Stimulated activated CD4-positive, alpha-beta T cell treated with anti-CD3 and anti-CD28 coated beads, Interleukin-4, amount 100 ng/mL, for 24 hours (primary cell): ENCODE results near the gene TRAPPC14.

Experiments
- DNase-seq: peaks from one replicate; pipeline ENCODE4 v3.0.0-alpha.2; 2020

The TRAPPC14 gene

DNA sequence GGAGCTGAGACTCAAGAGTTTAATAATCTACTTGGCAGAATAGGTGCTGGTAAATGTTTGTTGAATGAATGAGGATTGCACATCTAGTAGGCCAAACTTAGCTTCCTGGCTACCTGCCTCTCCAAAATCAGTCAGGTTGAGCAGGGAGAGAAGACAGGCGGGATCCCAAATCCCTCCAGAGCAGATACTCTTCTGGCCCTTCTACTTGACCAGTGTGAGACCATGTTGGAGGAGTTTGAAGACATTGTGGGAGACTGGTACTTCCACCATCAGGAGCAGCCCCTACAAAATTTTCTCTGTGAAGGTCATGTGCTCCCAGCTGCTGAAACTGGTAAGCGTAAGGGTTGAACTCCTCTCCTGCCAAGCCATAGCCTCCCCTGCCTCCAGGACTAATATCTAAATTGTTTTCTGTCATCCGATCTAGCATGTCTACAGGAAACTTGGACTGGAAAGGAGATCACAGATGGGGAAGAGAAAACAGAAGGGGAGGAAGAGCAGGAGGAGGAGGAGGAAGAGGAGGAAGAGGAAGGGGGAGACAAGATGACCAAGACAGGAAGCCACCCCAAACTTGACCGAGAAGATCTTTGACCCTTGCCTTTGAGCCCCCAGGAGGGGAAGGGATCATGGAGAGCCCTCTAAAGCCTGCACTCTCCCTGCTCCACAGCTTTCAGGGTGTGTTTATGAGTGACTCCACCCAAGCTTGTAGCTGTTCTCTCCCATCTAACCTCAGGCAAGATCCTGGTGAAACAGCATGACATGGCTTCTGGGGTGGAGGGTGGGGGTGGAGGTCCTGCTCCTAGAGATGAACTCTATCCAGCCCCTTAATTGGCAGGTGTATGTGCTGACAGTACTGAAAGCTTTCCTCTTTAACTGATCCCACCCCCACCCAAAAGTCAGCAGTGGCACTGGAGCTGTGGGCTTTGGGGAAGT, 34.0 kb downstream of the TRAPPC14 start:
- DNase-seq = no peak

DNA sequence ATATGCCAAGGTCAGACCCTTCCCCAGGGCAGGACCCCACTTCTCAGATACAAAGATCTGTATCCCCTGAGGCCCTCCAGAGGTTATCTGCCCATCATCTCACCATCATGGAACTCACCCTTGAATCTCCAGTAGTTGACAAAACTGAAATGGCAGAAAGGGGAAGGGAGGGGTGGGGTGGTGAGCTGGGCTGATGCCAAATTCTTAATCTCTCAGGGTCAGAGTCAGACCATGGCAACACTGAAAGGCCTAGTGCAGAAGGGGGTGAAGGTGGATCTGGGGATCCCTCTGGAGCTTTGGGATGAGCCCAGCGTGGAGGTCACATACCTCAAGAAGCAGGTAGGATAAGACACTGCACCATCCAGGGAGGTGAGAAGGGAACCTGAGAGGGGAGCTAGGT, 36.0 kb downstream of the TRAPPC14 start:
- no peak for DNase-seq

DNA sequence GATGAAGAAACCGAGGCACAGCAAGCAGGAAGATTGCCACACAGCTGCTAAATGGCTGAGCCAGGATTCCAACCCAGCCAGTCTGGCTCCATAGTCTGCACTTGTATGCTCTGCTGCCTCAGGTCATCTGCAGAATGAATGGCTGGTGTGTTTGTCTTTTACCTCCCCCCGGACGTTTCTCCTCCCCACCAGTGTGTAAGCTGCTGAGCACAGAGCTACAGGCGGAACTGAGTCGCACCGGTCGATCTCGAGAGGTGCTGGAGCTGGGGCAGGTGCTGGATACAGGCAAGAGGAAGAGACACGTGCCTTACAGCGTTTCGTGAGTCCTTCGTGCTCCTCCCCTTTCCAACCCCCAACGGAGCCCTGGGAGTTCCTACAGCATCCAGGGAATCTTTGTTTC, 36.5 kb downstream of the TRAPPC14 start:
- no peak for DNase-seq

DNA sequence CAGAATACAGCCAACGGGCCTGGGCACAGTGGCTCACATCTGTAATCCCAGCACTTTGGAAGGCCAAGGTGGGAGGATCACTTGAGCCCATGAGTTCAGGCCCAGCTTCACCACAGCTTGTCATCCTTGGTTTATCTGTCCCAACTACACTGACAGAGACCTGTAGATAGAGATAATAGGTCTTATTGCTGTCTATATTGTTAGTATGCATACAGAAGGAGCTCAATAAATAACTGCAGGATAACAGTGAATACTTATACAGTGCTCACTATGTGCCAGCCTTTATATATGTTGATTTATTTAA, 37.8 kb downstream of the TRAPPC14 start:
- DNase-seq = no peak

DNA sequence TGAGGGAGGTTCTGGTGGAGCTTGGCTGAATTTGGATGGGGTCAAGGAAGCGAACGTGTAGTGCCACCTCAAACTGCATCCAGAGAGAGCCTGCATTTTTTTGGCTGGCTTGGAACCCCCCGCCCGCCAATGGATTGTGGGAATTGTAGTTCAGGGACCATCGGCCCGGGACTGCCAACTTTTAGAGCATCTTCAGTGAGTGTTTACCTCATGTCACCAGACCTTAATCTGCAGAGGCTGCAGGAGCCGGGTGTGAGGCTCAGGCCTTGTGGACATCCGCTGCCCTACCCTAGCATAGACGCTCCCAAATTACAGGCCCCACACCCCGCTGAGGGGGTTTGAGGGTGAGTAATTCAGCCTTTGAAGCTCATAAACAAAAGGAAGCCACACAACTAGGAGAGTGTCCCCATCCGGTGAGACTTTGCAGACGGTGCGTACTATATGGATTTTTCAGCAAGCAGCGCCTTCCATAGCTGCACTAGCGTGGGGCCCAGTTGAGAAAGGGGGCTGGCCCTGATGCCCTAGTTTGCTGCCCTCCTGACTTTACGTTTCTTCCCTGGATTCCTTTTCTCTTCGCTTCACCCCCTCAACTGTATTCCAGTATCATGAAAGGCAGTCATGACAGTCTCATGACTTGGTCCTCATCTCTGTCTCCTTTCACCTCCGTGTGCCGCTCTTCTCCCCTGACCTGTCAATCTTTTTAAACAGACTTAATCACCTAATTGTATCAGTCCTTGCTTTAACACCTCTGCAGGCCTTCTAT, 38.4 kb downstream of the TRAPPC14 start:
- peak; percentile 75 for DNase-seq

DNA sequence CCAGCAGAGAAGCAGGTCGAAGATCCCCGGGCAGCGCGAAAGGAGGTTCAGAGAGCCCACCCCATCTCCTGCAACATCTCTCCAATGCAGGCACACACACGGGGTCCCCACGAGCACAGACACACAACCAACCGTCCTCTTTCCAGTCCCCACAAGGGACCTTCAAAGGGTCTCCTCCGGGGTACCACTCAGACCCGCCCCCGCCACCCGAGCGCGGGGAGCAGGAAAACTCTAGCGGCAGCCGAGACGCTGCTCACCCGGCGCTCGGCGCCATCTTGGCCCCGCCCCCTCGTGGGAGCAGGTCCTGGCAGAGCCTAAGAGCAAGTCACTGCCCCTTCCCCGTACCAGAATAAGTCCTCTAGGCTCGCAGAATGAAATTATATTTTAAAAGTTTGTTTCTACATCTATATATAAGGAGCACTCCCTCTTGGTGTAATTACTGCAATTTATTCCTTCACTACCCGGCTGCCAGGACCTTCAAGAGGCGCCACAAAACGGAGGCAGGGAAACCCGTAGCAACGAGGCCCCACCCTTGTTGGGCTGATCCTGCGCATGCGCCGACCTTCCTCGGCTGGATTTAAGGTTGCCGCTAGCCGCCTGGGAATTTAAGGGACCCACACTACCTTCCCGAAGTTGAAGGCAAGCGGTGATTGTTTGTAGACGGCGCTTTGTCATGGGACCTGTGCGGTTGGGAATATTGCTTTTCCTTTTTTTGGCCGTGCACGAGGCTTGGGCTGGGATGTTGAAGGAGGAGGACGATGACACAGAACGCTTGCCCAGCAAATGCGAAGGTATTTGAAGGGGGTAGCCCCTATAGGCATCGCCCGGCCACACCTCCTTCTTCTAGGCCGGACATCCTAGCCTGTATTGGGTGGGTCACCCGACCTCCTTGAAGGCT, 39.2 kb downstream of the TRAPPC14 start, which contains the start of the genes CNPY4 and TAF6:
Gene CNPY4, plus strand, starts transcription at position 563 of the 898 bp plus-strand sequence. Its CDS starts 111 bp downstream, at position 674.
Gene TAF6, minus strand, starts transcription at position 287 of the 898 bp plus-strand sequence. CDS start 5,149 bp downstream, outside the sequence.
- peak; percentile 96 for DNase-seq

DNA sequence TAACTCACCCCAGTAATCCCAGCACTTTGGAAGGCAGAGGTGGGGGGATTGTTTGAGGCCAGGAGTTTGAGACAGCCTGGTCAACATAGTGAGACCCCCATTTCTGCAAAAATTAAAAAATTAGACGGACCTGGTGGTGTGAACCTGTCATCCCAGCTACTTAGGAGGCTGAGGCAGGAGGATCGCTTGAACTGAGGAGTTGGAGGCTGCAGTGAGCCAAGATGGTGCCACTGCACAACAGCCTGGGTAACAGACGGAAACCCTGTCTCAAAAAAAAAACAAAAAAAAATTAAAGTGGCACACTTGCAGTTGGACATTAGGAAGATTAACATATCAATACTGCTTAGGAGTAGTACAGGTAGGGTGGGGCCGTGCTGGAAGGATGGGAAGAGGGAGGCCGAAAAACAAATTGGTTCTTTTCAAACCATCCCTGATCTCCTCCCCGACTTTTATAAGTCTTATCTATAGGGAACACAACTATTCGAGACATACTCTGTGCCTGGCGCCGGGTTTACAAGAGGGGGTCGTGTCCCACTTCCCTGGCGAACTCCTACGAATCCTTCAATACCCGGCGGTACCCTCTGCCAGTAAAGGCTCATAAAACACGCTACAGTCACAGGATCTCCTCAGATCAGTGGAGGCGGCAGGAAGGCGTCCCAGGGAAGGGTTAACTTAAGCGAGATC, 40.0 kb downstream of the TRAPPC14 start:
- DNase-seq = no peak

DNA sequence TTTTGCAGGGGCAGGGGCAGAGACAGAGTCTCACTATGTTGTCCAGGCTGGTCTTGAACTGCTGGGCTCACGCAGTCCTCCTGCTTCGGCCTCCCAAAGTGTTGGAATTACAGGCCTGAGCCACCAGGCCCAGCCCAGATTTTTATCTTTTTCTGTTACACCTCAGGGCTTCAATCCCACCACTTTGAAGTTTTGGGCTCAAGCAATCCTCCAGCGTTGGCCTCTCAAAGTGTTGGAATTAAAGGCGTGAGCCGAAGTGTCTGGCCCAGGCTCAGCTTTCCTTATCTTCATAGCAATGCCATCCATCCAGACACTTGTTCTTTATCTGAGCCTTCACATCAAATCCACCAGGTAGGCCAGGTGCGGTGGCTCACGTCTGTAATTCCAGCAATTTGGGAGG, 43.5 kb downstream of the TRAPPC14 start:
- DNase-seq = no peak

DNA sequence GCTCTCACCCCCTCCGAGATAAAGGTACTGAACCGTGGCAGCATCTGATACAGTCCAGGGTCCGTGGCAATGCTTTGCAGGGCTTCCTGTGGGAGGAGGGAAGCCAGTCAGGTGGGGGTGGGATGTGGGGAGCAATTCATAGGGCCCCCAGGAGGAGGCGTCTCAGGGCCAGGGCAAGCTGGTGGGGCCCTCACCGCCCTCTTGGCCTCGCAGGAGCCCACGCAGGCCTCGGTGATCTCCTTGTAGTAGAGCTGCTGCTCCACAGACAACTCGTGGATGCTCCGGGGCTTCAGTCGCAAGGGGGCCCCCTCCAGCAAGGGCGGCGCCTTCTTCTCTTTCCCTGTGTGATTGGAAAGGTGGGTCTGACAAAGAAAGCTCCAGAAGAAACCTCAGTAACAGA, 46.6 kb downstream of the TRAPPC14 start:
- no peak for DNase-seq

DNA sequence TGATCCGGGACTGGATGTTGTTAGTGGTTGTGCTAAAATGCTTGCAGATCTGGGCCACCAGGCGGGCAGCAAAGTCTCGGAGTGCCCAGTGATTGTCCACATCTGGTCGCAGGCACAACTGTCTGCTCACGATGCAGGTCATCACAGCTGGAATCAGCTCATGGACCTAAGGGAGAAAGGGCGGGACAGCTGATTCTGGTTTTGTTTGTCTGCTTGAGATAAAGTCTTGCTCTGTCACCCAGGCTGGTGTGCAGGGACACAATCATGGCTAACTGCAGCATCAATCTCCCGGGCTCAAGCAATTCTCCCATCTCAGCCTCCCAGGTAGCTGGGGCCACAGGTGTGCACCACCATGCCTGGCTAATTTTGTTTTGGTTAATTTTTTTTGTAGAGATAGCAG, 47.4 kb downstream of the TRAPPC14 start:
- DNase-seq = no peak

DNA sequence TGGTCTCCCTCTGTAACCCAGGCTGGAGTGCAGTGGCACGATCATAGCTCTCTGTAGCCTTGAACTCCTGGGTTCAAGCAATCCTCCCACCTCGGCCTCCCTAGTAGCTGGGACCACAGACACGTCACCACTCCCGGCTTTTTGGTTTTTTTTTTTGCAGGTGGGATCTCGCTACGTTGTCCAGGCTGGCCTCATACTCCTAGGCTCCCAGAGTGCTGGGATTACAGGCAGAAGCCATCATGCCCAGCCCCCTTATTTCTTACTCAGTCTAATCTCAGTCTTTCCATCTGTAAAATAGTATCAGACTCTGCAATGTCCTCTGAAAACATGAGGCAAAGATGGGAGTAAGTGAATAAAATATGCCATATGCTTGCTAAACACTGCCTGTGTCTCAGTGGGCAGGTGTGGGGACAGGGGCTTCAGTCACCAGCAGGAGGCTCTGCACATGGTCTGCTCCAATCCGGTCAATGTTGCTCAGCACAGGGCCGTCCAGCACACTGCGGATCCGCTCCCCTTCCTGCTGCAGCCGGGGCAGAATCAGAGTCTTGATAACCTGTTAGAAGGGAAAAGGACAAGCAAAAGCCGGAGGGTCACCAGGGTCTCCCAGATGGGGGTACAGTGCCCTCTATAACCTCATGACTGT, 48.9 kb downstream of the TRAPPC14 start:
- no peak for DNase-seq

DNA sequence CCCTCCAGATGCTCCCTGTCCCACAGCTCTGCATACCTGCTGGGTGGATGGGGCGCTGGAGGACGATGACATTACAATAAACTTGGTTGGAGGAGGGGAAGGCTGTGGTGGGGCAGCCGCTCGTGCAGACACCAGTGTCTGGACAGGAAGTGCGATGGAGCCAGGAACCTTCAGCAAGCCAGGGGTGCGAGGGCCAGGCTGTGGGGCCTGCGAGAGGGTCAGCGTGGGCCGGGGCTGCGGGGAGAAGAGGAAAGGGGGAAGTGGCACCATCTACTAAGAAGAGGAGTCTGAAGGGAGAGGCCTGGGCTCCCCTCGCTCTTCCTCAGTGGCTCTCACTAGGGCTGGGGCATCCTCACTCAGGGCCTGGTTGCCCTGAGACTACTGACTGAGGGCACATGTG, 50.6 kb downstream of the TRAPPC14 start:
- no peak for DNase-seq

DNA sequence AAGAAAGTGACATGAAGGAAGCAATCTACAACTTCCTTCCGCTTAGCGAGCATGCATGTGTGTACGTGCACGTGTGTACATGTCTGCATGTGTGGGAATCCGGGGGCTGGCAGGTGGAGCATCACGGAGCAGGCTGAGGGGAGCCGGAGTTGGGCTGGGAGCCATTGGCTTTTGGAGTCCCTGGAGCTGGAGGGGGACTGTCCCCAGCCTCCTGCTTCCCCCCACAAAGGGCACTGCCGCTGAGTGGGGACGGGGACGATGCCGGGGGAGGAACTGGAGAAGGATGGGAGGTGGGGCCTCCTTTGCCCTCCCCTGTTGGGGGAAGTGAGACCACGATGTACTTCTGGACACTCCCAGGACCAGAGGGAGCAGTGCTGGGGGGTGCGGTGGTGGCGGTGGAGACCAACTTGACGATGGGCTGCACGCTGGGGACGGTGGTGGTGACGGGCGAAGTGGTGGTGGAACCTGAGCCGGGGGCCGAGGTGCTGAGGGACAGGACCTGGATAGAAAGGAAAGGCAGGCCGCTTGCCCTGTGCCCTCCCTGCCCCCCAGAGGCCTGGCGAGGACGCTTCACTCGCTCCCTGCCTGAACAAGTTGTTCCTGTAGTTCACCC, 51.3 kb downstream of the TRAPPC14 start:
- no peak for DNase-seq

DNA sequence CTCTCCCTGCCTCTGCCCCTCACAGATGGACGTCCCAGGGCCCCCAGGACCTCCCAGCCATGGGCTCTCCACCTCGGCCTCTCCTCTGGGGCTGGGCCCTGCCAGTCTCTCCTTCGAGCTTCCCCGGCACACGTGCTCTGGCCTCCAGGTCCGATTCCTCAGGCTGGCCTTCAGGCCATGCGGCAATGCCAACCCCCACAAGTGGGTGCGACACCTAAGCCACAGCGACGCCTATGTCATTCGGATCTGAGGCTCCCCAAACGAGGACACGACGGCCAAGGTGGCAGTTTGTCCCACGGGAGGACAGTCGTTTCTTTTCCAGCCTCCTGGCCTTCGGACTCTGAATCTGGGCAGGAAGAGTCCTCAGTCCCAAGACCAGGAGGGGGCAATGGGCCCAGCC, 51.9 kb downstream of the TRAPPC14 start:
- no peak for DNase-seq

DNA sequence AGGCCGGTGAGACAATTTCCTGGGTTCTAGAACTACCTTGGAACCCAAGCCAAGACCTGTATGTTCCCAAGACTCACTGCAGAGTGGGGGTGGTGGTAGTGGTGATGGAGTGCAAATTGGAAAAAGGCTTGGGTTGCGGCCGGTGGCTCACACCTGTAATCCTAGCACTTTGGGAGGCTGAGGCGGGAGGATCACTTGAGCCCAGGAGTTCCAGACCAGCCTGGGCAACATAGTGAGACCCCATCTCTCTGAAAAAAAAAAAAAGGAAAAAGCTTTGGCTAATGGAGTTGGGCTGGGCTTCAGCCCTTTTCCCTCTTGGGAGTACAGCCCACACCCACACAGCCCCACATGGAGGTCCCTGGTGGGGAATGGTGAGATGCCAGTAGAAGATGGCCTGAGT, 53.0 kb downstream of the TRAPPC14 start:
- no peak for DNase-seq
